ENCODE measurements around the gene ACSL1. TPM values are rescaled to one million over a fixed set of nuclear protein-coding genes. Genes with fewer than 3 reads are reported as not detected.

Gene ACSL1
- total RNA-seq, 2 experiments from 2014 or later, result 24.3 to 32.9 TPM

- CTCF ChIA-PET (ENCODE audit: unreplicated experiment), result no interaction called here
Measured at GRCh38 chr4:184822356-184822755, 3.4 kb downstream of the ACSL1 start.

DNA sequence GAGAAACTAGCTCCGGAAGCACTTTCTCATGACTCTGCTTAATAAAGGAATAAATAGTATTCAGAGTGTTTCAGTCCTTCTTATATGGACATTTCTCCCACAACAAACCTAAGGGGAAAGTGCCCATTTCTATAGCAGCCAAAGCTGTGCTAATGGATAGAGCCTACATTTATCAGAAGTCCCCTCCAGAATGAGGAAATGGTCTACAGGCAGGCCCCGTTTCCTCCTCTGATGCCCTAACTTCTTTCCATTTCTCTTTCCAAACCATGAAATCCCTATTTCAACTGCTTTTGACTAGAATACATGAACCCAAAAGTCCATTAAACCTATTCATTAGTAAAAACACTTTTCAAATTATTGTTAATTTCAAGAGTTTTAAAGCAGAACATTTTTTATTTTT is 4.5 kb downstream of the ACSL1 start:
- H3K79me2 ChIP-seq (ENCODE audit: insufficient read depth, low read depth, low read length), result peaks cover 85% of the 10 kb centered on the region
- H3K4me1 ChIP-seq (ENCODE audit: insufficient read depth, low read length, poor library complexity, severe bottlenecking), result peaks cover 71% of the 10 kb centered on the region
- H3K4me2 ChIP-seq (ENCODE audit: low read length), result peak overlapping the region; percentile 16; the same call in 1 of the 2 replicates
- H3K4me3 ChIP-seq (ENCODE audit: low read depth, low read length, poor library complexity, severe bottlenecking), result no peak overlapping the region
- intact Hi-C loops (cut with micrococcal nuclease; ENCODE audit: unreplicated experiment), result loop anchor here (10.0 kb wide), 1 partner anchor 654 kb away; the partner anchor contains the start of gene CCDC110
- H4K20me1 ChIP-seq (ENCODE audit: insufficient read depth, low read length), result peaks cover 24% of the 10 kb centered on the region; the same call in 1 of the 2 replicates
- POLR2A ChIA-PET, result interaction anchor here (0.7 to 1.5 kb wide), 3 partner anchors 27 to 271 kb away, joined by 3 read pairs; no protein-coding TSS in a partner anchor
- peaks cover 8% of the 10 kb centered on the region; the same call in 1 of the 2 replicates for H3K36me3 ChIP-seq (ENCODE audit: insufficient read depth, low read length)
- peak; percentile 13 for DNase-seq (ENCODE audit: low spot score)
- CTCF ChIA-PET (ENCODE audit: unreplicated experiment), result no interaction called here
- BruUV-seq (replicated peaks), result no TSS peak
- H3K9me3 ChIP-seq (ENCODE audit: low read length), result no peaks in the 10 kb centered on the region
- no peak overlapping the region for H3K27ac ChIP-seq (ENCODE audit: low read depth, low read length, poor library complexity, severe bottlenecking)
- TF ChIP-seq, protein P1, sequence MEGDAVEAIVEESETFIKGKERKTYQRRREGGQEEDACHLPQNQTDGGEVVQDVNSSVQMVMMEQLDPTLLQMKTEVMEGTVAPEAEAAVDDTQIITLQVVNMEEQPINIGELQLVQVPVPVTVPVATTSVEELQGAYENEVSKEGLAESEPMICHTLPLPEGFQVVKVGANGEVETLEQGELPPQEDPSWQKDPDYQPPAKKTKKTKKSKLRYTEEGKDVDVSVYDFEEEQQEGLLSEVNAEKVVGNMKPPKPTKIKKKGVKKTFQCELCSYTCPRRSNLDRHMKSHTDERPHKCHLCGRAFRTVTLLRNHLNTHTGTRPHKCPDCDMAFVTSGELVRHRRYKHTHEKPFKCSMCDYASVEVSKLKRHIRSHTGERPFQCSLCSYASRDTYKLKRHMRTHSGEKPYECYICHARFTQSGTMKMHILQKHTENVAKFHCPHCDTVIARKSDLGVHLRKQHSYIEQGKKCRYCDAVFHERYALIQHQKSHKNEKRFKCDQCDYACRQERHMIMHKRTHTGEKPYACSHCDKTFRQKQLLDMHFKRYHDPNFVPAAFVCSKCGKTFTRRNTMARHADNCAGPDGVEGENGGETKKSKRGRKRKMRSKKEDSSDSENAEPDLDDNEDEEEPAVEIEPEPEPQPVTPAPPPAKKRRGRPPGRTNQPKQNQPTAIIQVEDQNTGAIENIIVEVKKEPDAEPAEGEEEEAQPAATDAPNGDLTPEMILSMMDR (conservative IDR thresholded peaks at IDR 0.05; ENCODE audit: low read length), result no peak
- no peak for TF ChIP-seq EZH2phosphoT487 (IDR thresholded peaks at IDR 0.05; ENCODE audit: borderline replicate concordance, low read depth, low read length)
- no peak overlapping the region for H2AFZ ChIP-seq (ENCODE audit: low read length)
- no peaks in the 10 kb centered on the region for H3K9me2 ChIP-seq (ENCODE audit: insufficient read depth, low read length)

More at GRCh38 chr4:184822356-184822755, 3.4 kb downstream of the ACSL1 start:
- Histone ChIP-seq H3K9me3 (ENCODE audit: low read length) (no peaks in the 10 kb centered on the region), H3K4me1 (ENCODE audit: insufficient read depth, low read length, poor library complexity, severe bottlenecking) (peaks cover 67% of the 10 kb centered on the region), H2AFZ (ENCODE audit: low read length) (no peak overlapping the region), H3K4me3 (ENCODE audit: low read depth, low read length, poor library complexity, severe bottlenecking) (no peak overlapping the region), H3K27ac (ENCODE audit: low read depth, low read length, poor library complexity, severe bottlenecking) (no peak overlapping the region), H3K4me2 (ENCODE audit: low read length) (peak overlapping the region; percentile 89), H3K79me2 (ENCODE audit: insufficient read depth, low read depth, low read length) (peaks cover 74% of the 10 kb centered on the region), H4K20me1 (ENCODE audit: insufficient read depth, low read length) (peaks cover 20% of the 10 kb centered on the region; the same call in 1 of the 2 replicates), H3K9me2 (ENCODE audit: insufficient read depth, low read length) (no peaks in the 10 kb centered on the region), H3K36me3 (ENCODE audit: insufficient read depth, low read length) (peaks cover 8% of the 10 kb centered on the region; the same call in 1 of the 2 replicates)
- TF ChIP-seq, protein P1 (conservative IDR thresholded peaks at IDR 0.05; ENCODE audit: low read length), result no peak
- no peak for TF ChIP-seq EZH2phosphoT487 (IDR thresholded peaks at IDR 0.05; ENCODE audit: borderline replicate concordance, low read depth, low read length)
- intact Hi-C loops (cut with micrococcal nuclease; ENCODE audit: unreplicated experiment), result loop anchor here (10.0 kb wide), 1 partner anchor 652 kb away; the partner anchor contains the start of gene CCDC110
- BruUV-seq (replicated peaks), result no TSS peak
- POLR2A ChIA-PET, result interaction anchor here (0.7 to 1.5 kb wide), 3 partner anchors 26 to 105 kb away, joined by 3 read pairs; no protein-coding TSS in a partner anchor
- no peak for DNase-seq (ENCODE audit: low spot score)

DNA sequence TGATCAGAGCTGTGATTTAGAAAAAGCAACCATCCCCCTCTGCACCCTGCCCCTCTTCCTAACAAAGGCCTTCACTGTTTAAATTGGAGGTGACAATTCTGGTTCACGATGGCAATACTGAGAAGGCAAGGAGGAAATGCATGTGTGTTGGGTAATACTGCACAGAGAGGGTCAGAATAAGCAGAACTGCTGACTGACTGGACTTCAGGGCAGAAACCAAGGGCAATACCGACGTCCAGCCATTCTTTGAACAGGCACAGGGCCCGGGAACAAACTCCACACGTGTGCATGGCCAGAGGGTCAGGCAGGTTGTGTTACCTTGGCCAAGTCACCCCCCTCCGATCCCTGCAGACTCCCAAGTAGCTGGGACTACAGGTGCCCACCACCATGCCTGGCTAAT is 6.0 kb downstream of the ACSL1 start:
- POLR2A ChIA-PET, result interaction anchor here (0.5 to 1.4 kb wide), 3 partner anchors 34 to 465 kb away, joined by 3 to 6 read pairs (median 3); no protein-coding TSS in a partner anchor
- H3K79me2 ChIP-seq (ENCODE audit: insufficient read depth, low read depth, low read length), result peaks cover 94% of the 10 kb centered on the region

More for the DNA sequence above, 6.0 kb downstream of the ACSL1 start:
- Histone ChIP-seq H3K9me3 (ENCODE audit: low read length) (no peaks in the 10 kb centered on the region), H2AFZ (ENCODE audit: low read length) (no peak overlapping the region), H3K4me1 (ENCODE audit: insufficient read depth, low read length, poor library complexity, severe bottlenecking) (peaks cover 85% of the 10 kb centered on the region), H3K9me2 (ENCODE audit: insufficient read depth, low read length) (no peaks in the 10 kb centered on the region), H3K4me3 (ENCODE audit: low read depth, low read length, poor library complexity, severe bottlenecking) (no peak overlapping the region), H4K20me1 (ENCODE audit: insufficient read depth, low read length) (peaks cover 29% of the 10 kb centered on the region; the same call in 1 of the 2 replicates), H3K36me3 (ENCODE audit: insufficient read depth, low read length) (peaks cover 8% of the 10 kb centered on the region; the same call in 1 of the 2 replicates), H3K4me2 (ENCODE audit: low read length) (peak overlapping the region; percentile 4; the same call in 1 of the 2 replicates), H3K27ac (ENCODE audit: low read depth, low read length, poor library complexity, severe bottlenecking) (no peak overlapping the region)
- DNase-seq (ENCODE audit: low spot score), result no peak
- intact Hi-C loops (cut with micrococcal nuclease; ENCODE audit: unreplicated experiment), result loop anchor here (5.0 to 10.0 kb wide), 5 partner anchors 347 to 655 kb away; partner anchors contain the start of genes ANKRD37, CCDC110, IRF2 and LRP2BP
- no TSS peak for BruUV-seq (replicated peaks)
- CTCF ChIA-PET (ENCODE audit: unreplicated experiment), result no interaction called here
- TF ChIP-seq, protein P1 (conservative IDR thresholded peaks at IDR 0.05; ENCODE audit: low read length), result no peak
- no peak for TF ChIP-seq EZH2phosphoT487 (IDR thresholded peaks at IDR 0.05; ENCODE audit: borderline replicate concordance, low read depth, low read length)

Data from OCI-LY7 (cell line).